Spleen (tissue), 11 donors: ENCODE measurements around the gene TDRD7. TPM values are rescaled to one million over a fixed set of nuclear protein-coding genes. Genes with fewer than 3 reads are reported as not detected.

Source experiments
- DNase-seq: peaks from one replicate; pipeline ENCODE4 v3.0.0-alpha.2; 2020
- H3K27ac ChIP-seq, 8 donors: fragments of 200-600 bp; sonication (generic) in 7 of 8; 1 replicate in 4 of 8; 2 replicates in 4 of 8; pipeline versions ENCODE4 v1.5.0 to v1.8.0; 2016 to 2021; ENCODE audit warnings: inconsistent platforms in 4 of 8, mild to moderate bottlenecking in 4 of 8, moderate library complexity in 1 of 8
- H3K27me3 ChIP-seq, 7 donors: fragments of 200-600 bp; sonication (generic) in 6 of 7; replicated peaks in 1 of 7; 1 replicate in 4 of 7; 2 replicates in 3 of 7; pipeline versions ENCODE4 v1.5.0 to v1.8.0; 2016 to 2021; ENCODE audit warnings: inconsistent platforms in 3 of 7, mild to moderate bottlenecking in 1 of 7
- H3K36me3 ChIP-seq, 6 donors: fragments of 200-600 bp; sonication (generic) in 5 of 6; 1 replicate in 4 of 6; 2 replicates in 2 of 6; pipeline versions ENCODE4 v1.5.0 to v1.8.0; 2016 to 2021; ENCODE audit warnings: inconsistent platforms in 2 of 6
- H3K4me1 ChIP-seq, 6 donors: fragments of 200-600 bp; sonication (generic) in 5 of 6; 1 replicate in 3 of 6; 2 replicates in 3 of 6; pipeline versions ENCODE4 v1.5.0 to v1.8.0; 2016 to 2021; ENCODE audit warnings: inconsistent platforms in 3 of 6
- H3K4me3 ChIP-seq, 8 donors: fragments of 200-600 bp; sonication (generic) in 7 of 8; 1 replicate in 4 of 8; 2 replicates in 4 of 8; pipeline versions ENCODE4 v1.5.0 to v1.8.0; 2016 to 2021; ENCODE audit warnings: inconsistent platforms in 4 of 8, mild to moderate bottlenecking in 4 of 8, moderate library complexity in 2 of 8
- H3K9me3 ChIP-seq, 8 donors: fragments of 200-600 bp; sonication (generic) in 7 of 8; 1 replicate in 4 of 8; 2 replicates in 4 of 8; pipeline versions ENCODE4 v1.5.0 to v1.8.0; 2016 to 2021; ENCODE audit warnings: inconsistent platforms in 4 of 8
- CTCF ChIP-seq, 11 experiments: fragments of 200-600 bp in 7 of 11; fragments of 450-650 bp in 4 of 11; sonication (generic) in 4 of 11; IDR thresholded peaks in 8 of 11; conservative IDR thresholded peaks in 3 of 11; 1 replicate in 7 of 11; 2 replicates in 4 of 11; pipeline versions ENCODE4 v1.4.0 to v1.8.0; 2016 to 2021; ENCODE audit warnings: antibody characterized with exemption in 11 of 11, inconsistent platforms in 4 of 11, mild to moderate bottlenecking in 1 of 11
- POLR2A ChIP-seq, 3 donors: fragments of 450-650 bp; IDR thresholded peaks; one replicate each; pipeline ENCODE4 v1.5.1; 2017; ENCODE audit warnings: antibody characterized with exemption in 3 of 3, mild to moderate bottlenecking in 1 of 3
- POLR2AphosphoS5 ChIP-seq, 3 donors: sonication (generic); formaldehyde crosslinking; IDR thresholded peaks; one replicate each; pipeline ENCODE4 v1.5.1; 2017; ENCODE audit warnings: antibody characterized with exemption in 3 of 3
- WGBS, 5 donors: extraction: QIAGEN DNeasy Blood & Tissue Kit in 3 of 5; methylation state at CpG; one replicate each; pipeline versions ENCODE4 v1.1.5 to v1.1.7; 2013 to 2018; 5-methylcytosine and 5-hydroxymethylcytosine counted together
- intact Hi-C: fragments of 100-400 bp; cut with DNase I; formaldehyde crosslinking; loops from one replicate; pipeline ENCODE4 v1.15.0; 2023; ENCODE audit warnings: low total_unique reads
- polyA plus RNA-seq, 3 donors: library from polyadenylated mRNA; stranded (reverse); fragments of 200-250 nt; gene quantifications; one replicate each; pipeline ENCODE4 v1.2.1, GENCODE V29; 2013
- total RNA-seq, 7 donors: library from RNA; depleted of rRNA in 3 of 7; stranded (reverse); fragments of >200 nt in 3 of 7; fragmentation: NEBNext Ultra II Directional in 4 of 7; extraction: Animal tissue kit (Norgen Biotek cat#: 25700) in 4 of 7; gene quantifications; one replicate each; pipeline versions ENCODE4 v1.1.0 to v1.2.1, GENCODE V29; 2016 to 2021
- donor health status: healthy with polysubstance abuse.
- donor health status: DM: no; HTN: no; CAD: no; lungs with moderate emphysema.
- donor health status: DM: no; HTN: no; CAD: no.
- donor health status: Bipolar disorder and iron deficiency.
- donor health status: healthy.
- donor health status: DM: no; HTN: no; CAD: no.
- donor health status: DM: yes; HTN: yes; CAD: no.

Gene TDRD7
- total and polyA plus RNA-seq, 10 donors: 6.4 to 18.7 (median 15.3) TPM

GRCh38 chr9:97431549-97432143, 19.8 kb downstream of the TDRD7 start:
- H3K4me3 ChIP-seq: no peak overlapping the region
- TF ChIP-seq CTCF (IDR thresholded peaks at IDR 0.05 in 8 of 11, conservative IDR thresholded peaks at IDR 0.05 in 3 of 11) (no peak), POLR2AphosphoS5 (IDR thresholded peaks at IDR 0.05) (no peak), POLR2A (IDR thresholded peaks at IDR 0.05) (no peak)
- no peak overlapping the region for H3K27ac ChIP-seq
- 79 to 87% (median 82%) methylated on average over 5 of the region's 5 CpGs for WGBS, 5 donors
- H3K27me3 ChIP-seq: no peaks in the 10 kb centered on the region
- no peaks in the 10 kb centered on the region for H3K9me3 ChIP-seq
- DNase-seq: no peak
- peaks cover 0 to 84% (median 59%) of the 10 kb centered on the region in 6 donors for H3K36me3 ChIP-seq
- intact Hi-C loops: no loop called here
- no peaks in the 10 kb centered on the region for H3K4me1 ChIP-seq

- H3K9me3 ChIP-seq: no peaks in the 10 kb centered on the region
- no peak overlapping the region for H3K4me3 ChIP-seq
- H3K27me3 ChIP-seq: no peaks in the 10 kb centered on the region
- DNase-seq: no peak
- TF ChIP-seq POLR2A (IDR thresholded peaks at IDR 0.05) (no peak), POLR2AphosphoS5 (IDR thresholded peaks at IDR 0.05) (no peak), CTCF (IDR thresholded peaks at IDR 0.05 in 8 of 11, conservative IDR thresholded peaks at IDR 0.05 in 3 of 11) (no peak)
- H3K36me3 ChIP-seq: peaks cover 0 to 89% (median 37%) of the 10 kb centered on the region in 6 donors
- no peaks in the 10 kb centered on the region for H3K4me1 ChIP-seq
- H3K27ac ChIP-seq: no peak overlapping the region
- 45 to 92% (median 85%) methylated on average over 1 of the region's 1 CpG for WGBS, 5 donors
- intact Hi-C loops: no loop called here
Measured at GRCh38 chr9:97437051-97437600, 25.2 kb downstream of the TDRD7 start.

GRCh38 chr9:97438257-97438656, 26.4 kb downstream of the TDRD7 start:
- intact Hi-C loops: no loop called here
- no peak overlapping the region for H3K27ac ChIP-seq
- H3K4me3 ChIP-seq: no peak overlapping the region
- DNase-seq: no peak
- H3K27me3 ChIP-seq: no peaks in the 10 kb centered on the region
- TF ChIP-seq POLR2AphosphoS5 (IDR thresholded peaks at IDR 0.05) (no peak), POLR2A (IDR thresholded peaks at IDR 0.05) (no peak), CTCF (IDR thresholded peaks at IDR 0.05 in 8 of 11, conservative IDR thresholded peaks at IDR 0.05 in 3 of 11) (no peak)
- H3K4me1 ChIP-seq: no peaks in the 10 kb centered on the region
- H3K36me3 ChIP-seq: peaks cover 0 to 87% (median 30%) of the 10 kb centered on the region in 6 donors
- no peaks in the 10 kb centered on the region for H3K9me3 ChIP-seq
- WGBS, 5 donors: 94 to 99% (median 96%) methylated on average over 2 of the region's 2 CpGs

- Histone ChIP-seq H3K27ac (no peak overlapping the region), H3K27me3 (no peaks in the 10 kb centered on the region), H3K4me3 (no peak overlapping the region), H3K4me1 (no peaks in the 10 kb centered on the region), H3K36me3 (peaks cover 0 to 82% (median 28%) of the 10 kb centered on the region in 6 donors), H3K9me3 (no peaks in the 10 kb centered on the region)
- no peak for TF ChIP-seq POLR2A (IDR thresholded peaks at IDR 0.05)
- no peak for TF ChIP-seq POLR2AphosphoS5 (IDR thresholded peaks at IDR 0.05)
- TF ChIP-seq CTCF (IDR thresholded peaks at IDR 0.05 in 8 of 11, conservative IDR thresholded peaks at IDR 0.05 in 3 of 11): no peak
- no peak for DNase-seq
- intact Hi-C loops: no loop called here
Measured at GRCh38 chr9:97438666-97439065, 26.8 kb downstream of the TDRD7 start.
